ENCODE measurements around the gene TSEN2.
"Not testable (repeated sequence)": the region's sequence is repeated elsewhere in the genome, so short reads cannot be mapped to it uniquely, and the experiment has no call there.

The TSEN2 gene

GRCh38 chr3:12506201-12506709 lies 22.0 kb downstream of the TSEN2 start:
- DNase-seq (ENCODE audit: low read depth) = no peak

- no peak for DNase-seq (ENCODE audit: low read depth)
Observed at GRCh38 chr3:12507591-12508281, 23.5 kb downstream of the TSEN2 start.

GRCh38 chr3:12508291-12508700 lies 24.0 kb downstream of the TSEN2 start:
- no peak for DNase-seq (ENCODE audit: low read depth)

- no peak for DNase-seq (ENCODE audit: low read depth)
Observed at GRCh38 chr3:12509466-12509865, 25.2 kb downstream of the TSEN2 start.

GRCh38 chr3:12512534-12513118 lies 28.3 kb downstream of the TSEN2 start:
- no peak for DNase-seq (ENCODE audit: low read depth)

GRCh38 chr3:12513694-12514446 lies 29.6 kb downstream of the TSEN2 start:
- DNase-seq (ENCODE audit: low read depth) = no peak

GRCh38 chr3:12515631-12516030 lies 31.4 kb downstream of the TSEN2 start:
- DNase-seq (ENCODE audit: low read depth) = no peak

- no peak for DNase-seq (ENCODE audit: low read depth)
Observed at GRCh38 chr3:12516873-12517272, 32.6 kb downstream of the TSEN2 start.

- DNase-seq (ENCODE audit: low read depth) = no peak
Observed at GRCh38 chr3:12518261-12519028, 34.2 kb downstream of the TSEN2 start.

- DNase-seq (ENCODE audit: low read depth) = no peak
Observed at GRCh38 chr3:12521010-12521409, 36.7 kb downstream of the TSEN2 start.

- DNase-seq (ENCODE audit: low read depth) = no peak
Observed at GRCh38 chr3:12522721-12523120, 38.4 kb downstream of the TSEN2 start.

- DNase-seq (ENCODE audit: low read depth) = no peak
Observed at GRCh38 chr3:12527757-12528143, 43.5 kb downstream of the TSEN2 start.

GRCh38 chr3:12532182-12532581 lies 47.9 kb downstream of the TSEN2 start:
- DNase-seq (ENCODE audit: low read depth) = no peak

GRCh38 chr3:12536423-12536822 lies 52.1 kb downstream of the TSEN2 start:
- no peak for DNase-seq (ENCODE audit: low read depth)

- DNase-seq (ENCODE audit: low read depth) = no peak
Observed at GRCh38 chr3:12541625-12542024, 57.3 kb downstream of the TSEN2 start.

GRCh38 chr3:12543497-12543896 lies 59.2 kb downstream of the TSEN2 start:
- DNase-seq (ENCODE audit: low read depth) = not testable (repeated sequence)

GRCh38 chr3:12544652-12545472 lies 60.6 kb downstream of the TSEN2 start:
- DNase-seq (ENCODE audit: low read depth) = no peak

GRCh38 chr3:12545473-12545791 lies 61.2 kb downstream of the TSEN2 start, which contains the start of gene MKRN2OS:
TSS of gene MKRN2OS (minus strand) at chr3:12545499. CDS start at chr3:12545464, 35 bp downstream.
- no peak for DNase-seq (ENCODE audit: low read depth)

- no peak for DNase-seq (ENCODE audit: low read depth)
Observed at GRCh38 chr3:12549971-12550760, 65.9 kb downstream of the TSEN2 start.

GRCh38 chr3:12553921-12554391 lies 69.7 kb downstream of the TSEN2 start:
- DNase-seq (ENCODE audit: low read depth) = no peak

GRCh38 chr3:12556314-12556689 lies 72.0 kb downstream of the TSEN2 start:
- DNase-seq (ENCODE audit: low read depth) = no peak
